Non-pigmented ciliary epithelial cell (primary cell): ENCODE data around the gene NT5M.
A peak's percentile ranks its signal among the peaks of the same experiment; 100 is the strongest.

Source experiments
- DNase-seq: peaks from one replicate; pipeline ENCODE4 v3.0.0-alpha.2; 2010; ENCODE audit warnings: low read depth

The NT5M gene

DNA sequence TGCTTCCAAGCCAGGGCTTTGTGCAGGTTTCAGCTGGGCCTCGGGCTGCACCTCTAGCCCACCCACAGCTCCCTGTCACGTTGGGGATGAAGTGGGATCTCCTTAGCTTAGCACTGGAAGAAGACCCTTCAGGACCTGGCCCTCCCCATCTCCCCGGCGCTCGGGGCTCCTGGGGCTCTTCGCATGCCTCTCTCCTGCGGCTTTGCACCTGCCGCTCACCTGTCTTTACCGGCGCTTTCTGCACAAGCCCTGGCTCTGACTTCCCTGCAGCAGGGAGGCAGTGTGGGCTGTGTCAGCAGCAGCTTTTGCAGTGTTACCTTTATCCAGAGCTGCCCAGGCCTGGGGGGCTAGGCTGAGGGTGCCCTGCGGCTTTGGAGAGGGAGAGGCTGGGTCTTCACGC, 52.3 kb downstream of the NT5M start:
- DNase-seq: no peak

GRCh38 chr17:17356149-17356930, 53.2 kb downstream of the NT5M start:
- DNase-seq: peak; percentile 54

- DNase-seq: no peak
These were observed 53.7 kb downstream of the NT5M start for GRCh38 chr17:17356931-17357270.

GRCh38 chr17:17358060-17358751, 55.0 kb downstream of the NT5M start:
- DNase-seq: no peak

DNA sequence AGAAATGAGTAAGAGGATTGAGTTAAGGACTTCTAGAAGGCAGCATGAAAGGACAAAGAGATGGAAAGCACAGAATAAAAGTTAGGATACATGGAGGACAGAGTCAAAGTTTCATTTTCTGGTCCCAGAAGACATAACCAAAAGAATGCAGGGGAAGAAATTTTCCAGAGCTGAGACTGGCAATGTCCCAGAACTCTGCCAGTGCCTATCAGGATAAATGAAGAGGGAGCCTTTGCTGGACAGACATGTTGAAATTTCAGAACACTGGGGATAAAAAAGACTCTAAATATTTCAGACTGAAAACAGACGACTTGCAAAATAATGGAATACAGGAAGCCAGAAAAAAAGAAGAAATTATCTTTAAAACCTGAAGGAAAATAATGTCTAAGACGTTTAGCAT, 55.7 kb downstream of the NT5M start:
- DNase-seq: no peak

GRCh38 chr17:17359271-17359670, 56.1 kb downstream of the NT5M start:
- DNase-seq: no peak

- no peak for DNase-seq
These were observed 57.0 kb downstream of the NT5M start for GRCh38 chr17:17360087-17360730.

DNA sequence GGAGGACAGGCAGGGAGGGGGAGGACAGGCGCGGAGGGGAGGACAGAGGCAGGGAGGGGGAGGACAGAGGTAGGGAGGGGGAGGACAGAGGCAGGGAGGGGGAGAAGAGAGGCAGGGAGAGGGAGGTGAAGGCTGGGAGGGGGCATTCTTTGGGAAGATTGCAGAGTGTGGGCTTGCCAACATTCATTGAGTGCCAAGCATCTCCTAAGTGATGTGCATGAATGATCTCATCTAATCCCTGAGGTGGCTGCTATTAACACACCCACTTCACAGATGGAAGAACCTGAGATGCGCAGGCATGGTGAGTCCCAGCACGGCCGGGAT, 58.3 kb downstream of the NT5M start:
- DNase-seq: no peak

DNA sequence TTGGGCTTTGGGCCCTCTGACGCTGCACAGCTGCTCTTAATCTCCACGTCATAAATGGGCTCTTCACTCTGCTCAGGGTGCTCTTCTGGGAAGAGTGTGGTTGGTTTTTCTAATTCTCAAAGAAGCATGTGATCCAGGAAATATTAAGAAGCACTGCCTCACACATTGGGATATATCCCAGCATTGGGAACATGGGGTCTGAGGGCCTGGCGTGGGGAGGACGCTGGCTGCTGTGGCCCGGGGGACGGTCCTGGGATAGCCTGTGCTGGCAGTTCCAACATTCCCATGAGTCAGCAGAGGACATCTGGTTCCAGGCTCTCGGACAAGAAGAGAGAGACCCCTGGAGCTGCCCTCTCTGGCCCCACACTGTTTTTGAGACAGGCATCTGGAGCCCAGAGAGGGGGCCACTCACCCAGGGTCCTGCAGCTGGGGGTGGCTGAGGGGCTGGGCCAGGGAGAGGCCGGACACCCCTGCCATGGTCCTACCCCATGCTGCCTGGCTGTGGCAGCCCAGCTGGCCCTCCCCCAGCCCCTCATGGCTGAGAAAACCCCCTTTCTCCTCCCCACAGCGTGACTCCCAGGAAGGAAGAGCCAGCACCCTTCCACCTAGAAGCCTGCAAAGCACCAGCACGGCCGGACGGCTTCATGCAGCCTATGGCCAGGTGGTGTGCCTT, 58.8 kb downstream of the NT5M start:
- no peak for DNase-seq

- DNase-seq: no peak
These were observed 59.4 kb downstream of the NT5M start for GRCh38 chr17:17362540-17362930.

GRCh38 chr17:17363638-17364337, 60.6 kb downstream of the NT5M start:
- no peak for DNase-seq

DNA sequence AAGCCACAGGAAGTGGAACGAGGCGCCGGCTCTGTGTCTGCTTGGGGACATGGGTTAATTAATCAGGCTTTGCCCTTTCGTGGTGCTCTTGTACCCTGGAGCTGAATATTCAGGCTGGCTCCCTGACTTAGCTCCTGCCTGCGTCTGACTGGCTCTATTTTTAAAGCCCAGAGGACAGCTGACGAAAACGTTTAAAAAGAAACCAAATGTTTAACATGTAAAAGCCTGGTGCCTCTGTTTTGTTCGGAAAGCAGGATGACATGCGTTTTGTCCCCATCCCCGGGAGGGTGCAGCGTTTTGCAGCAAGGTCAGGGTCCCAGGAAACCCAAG, 61.1 kb downstream of the NT5M start:
- no peak for DNase-seq

- no peak for DNase-seq
These were observed 62.4 kb downstream of the NT5M start for GRCh38 chr17:17365476-17366110.

DNA sequence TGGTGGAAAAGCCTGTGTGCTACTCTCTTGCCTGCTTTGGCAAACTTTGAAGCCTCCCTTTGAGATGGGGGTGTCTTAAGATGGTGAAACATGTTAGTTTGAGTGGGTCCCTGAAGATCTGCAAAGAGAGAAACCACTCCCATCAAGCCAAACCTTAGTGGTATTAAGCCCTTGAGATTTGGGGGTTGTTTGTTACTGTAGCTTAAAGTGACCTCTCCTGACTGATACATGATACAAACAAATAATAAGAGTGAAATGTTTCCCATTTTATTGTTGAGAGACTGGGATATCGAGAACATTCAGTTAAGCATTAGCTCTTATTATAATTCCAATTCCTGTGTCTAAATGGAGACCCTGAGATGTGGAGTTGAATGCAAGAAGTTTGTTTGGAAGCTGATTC, 63.1 kb downstream of the NT5M start:
- no peak for DNase-seq

DNA sequence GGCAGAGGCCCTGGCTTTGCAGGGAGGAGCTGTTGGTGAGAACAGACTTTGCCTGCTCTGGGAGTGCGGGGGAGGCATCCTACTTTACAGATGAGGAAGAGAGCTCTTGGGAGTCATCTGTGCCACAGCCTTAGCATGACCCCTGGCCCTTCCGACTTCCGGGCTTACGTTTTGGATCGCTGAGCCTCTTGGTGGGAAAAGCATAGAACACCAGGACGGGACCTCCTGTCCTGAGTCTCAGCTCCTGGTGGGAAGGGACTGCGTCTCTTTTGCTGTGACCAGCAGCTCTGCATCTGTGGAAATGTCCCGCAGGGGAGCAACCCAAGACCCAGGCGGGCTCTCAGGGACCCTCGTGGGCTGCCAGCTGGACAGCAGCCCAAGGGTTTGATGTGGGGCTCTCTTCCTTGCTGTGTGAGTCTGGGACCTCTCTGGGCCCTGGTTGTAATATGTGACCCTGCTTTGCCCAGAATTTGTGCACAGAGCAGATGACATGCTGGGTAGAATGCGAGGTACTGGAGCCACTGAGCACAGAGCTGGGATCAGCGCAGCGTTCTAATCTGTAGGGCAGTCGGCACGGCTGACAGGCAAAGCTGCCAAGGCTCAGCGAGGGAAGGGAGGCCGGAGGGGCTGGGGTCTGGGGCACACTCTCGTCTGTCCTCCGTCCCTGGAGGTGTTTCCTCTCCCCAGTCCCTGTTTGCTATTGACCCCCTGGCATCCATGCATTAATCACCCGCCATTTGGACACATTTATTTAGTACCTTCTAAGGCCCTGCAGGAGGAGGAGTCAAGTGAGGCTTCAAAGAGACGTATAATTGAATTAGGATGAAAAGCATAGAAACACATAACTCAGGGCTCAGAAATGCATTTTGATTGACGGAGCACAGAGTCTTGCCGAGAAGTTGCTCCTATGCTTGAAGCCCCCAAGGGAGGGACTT, 64.0 kb downstream of the NT5M start:
- DNase-seq: no peak

- no peak for DNase-seq
These were observed 64.8 kb downstream of the NT5M start for GRCh38 chr17:17367931-17368330.

DNA sequence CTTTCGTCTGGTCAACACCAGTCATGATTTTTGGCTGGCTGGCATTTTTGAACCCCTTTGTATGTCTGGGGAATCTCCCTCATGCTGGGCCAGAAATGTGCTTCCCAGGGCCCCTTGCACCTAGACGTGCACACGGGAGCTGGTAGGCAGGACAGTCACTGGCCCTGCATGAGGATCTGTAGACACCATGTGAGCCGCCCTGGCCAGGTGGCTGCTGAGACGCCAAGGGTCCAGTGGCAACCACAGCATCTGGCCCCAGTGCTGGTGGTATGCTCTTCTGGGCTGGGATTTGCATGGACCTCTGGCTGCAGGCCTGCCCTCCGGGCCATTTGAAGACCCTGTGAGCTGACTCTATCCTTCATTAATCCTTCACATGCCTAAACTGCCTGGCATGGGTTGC, 67.5 kb downstream of the NT5M start:
- DNase-seq: no peak

DNA sequence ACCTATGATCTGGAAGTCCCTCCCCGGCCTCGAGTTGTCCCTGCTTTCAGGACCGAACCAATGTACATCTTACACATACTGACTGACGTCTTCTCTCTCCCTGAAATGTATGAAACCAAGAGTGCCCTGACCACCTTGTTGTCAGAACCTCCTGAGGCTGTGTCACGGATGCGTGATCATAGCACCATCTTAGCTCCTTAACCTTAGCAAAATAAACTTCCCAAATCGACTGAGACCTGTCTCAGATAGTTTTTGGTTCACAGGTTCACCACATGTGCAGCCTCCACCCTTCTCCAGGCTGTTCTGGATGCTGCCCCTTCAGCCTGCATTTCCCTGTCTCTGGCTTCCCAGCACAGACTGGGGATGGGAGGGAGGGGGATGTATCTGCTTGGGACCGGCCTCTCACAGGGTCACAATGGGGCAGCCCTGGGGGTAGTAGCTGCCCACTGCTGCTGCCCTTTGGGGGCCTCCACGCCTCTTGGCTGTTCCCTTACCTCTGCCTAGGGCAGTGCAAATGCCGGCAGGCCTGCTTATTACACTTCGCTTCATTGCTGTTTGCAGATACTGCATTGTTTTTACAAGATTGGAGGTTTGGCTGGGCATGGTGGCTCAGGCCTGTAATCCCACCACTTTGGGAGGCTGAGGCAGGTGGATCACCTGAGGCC, 69.8 kb downstream of the NT5M start:
- DNase-seq: no peak

DNA sequence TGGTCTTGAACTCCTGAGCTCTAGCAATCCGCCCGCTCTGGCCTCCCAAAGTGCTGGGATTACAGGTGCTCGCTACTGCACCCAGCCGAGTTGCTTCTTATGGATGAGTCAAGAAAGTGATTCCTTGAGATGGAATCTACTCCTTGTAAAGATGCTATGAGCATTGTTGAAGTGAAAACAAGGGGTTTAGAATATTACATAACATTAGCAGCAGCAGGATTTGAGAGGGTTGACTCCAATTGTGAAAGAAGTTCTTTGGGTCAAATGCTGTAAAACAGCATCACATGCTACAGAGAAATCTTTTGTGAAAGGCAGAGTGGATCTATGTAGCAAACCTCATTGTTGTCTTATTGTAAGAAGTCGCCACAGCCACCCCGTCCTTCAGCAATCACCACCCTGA, 72.7 kb downstream of the NT5M start:
- DNase-seq: no peak

GRCh38 chr17:17376362-17376761, 73.2 kb downstream of the NT5M start:
- no peak for DNase-seq
